Spleen (tissue), 7 donors: ENCODE results near the gene PDIA2.

ENCODE experiments used
- CTCF ChIP-seq, 11 experiments: fragments of 200-600 bp in 7 of 11; fragments of 450-650 bp in 4 of 11; sonication (generic) in 4 of 11; IDR thresholded peaks in 8 of 11; conservative IDR thresholded peaks in 3 of 11; 1 replicate in 7 of 11; 2 replicates in 4 of 11; pipeline versions ENCODE4 v1.4.0 to v1.8.0; 2016 to 2021; ENCODE audit warnings: antibody characterized with exemption in 11 of 11, inconsistent platforms in 4 of 11, mild to moderate bottlenecking in 1 of 11
- POLR2A ChIP-seq, 3 donors: fragments of 450-650 bp; IDR thresholded peaks; one replicate each; pipeline ENCODE4 v1.5.1; 2017; ENCODE audit warnings: antibody characterized with exemption in 3 of 3, mild to moderate bottlenecking in 1 of 3
- donor health status: DM: no; HTN: no; CAD: no; lungs with moderate emphysema.
- donor health status: DM: no; HTN: no; CAD: no.
- donor health status: DM: no; HTN: no; CAD: no.

- no peak for TF ChIP-seq CTCF (IDR thresholded peaks at IDR 0.05 in 8 of 11, conservative IDR thresholded peaks at IDR 0.05 in 3 of 11)
- no peak for TF ChIP-seq POLR2A (IDR thresholded peaks at IDR 0.05)
These were observed 23.1 kb upstream of the PDIA2 start for GRCh38 chr16:259814-260253.
